SK-N-SH treated with all-trans-retinoic acid at 6 μM for 48 hours (cell line): Measurements from ENCODE around the gene RAET1L.

Source experiments
- ISL1 ChIP-seq: fragments of 250-450 bp; sonication (Bioruptor Pico); IDR thresholded peaks from 2 replicates; pipeline ENCODE4 v2.1.2; 2022; ENCODE audit warnings: mild to moderate bottlenecking, moderate library complexity
- TF ChIP-seq, protein P1 (sequence below): fragments of 250-450 bp; sonication (Bioruptor Pico); IDR thresholded peaks from 2 replicates; pipeline ENCODE4 v1.5.1; 2020; ENCODE audit warnings: low read depth, mild to moderate bottlenecking, moderate library complexity

DNA sequence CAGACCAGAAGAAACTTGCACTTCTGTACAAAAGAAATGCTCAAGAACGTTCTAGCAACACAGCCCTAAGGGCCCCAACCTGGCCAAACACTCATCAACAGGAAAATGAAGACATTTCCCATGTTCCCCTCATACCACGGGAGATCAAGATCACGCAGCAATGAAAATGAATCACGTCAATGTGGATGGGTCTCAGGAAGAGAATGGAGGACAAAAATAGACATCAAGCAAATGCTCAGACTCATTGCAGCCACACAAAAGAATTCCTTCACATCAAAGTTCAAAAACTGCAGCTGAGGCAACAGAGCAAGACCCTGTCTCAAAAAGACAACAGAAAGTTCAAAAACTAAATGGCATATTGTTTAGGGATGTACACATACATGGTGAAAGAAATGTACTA is 25.5 kb upstream of the RAET1L start:
- no peak for TF ChIP-seq ISL1 (CRISPR knock-in tag)
- TF ChIP-seq, protein P1, sequence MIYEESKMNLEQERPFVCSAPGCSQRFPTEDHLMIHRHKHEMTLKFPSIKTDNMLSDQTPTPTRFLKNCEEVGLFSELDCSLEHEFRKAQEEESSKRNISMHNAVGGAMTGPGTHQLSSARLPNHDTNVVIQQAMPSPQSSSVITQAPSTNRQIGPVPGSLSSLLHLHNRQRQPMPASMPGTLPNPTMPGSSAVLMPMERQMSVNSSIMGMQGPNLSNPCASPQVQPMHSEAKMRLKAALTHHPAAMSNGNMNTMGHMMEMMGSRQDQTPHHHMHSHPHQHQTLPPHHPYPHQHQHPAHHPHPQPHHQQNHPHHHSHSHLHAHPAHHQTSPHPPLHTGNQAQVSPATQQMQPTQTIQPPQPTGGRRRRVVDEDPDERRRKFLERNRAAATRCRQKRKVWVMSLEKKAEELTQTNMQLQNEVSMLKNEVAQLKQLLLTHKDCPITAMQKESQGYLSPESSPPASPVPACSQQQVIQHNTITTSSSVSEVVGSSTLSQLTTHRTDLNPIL (CRISPR knock-in tag) = no peak
